NCI-H1417 (cell line): Measurements from ENCODE around the gene CCSAP.

ENCODE experiments used
- DNase-seq, 3 experiments: peaks; one replicate each; lab custom pipeline; 2025; lab: John Stamatoyannopoulos, UW

CCSAP gene

DNA sequence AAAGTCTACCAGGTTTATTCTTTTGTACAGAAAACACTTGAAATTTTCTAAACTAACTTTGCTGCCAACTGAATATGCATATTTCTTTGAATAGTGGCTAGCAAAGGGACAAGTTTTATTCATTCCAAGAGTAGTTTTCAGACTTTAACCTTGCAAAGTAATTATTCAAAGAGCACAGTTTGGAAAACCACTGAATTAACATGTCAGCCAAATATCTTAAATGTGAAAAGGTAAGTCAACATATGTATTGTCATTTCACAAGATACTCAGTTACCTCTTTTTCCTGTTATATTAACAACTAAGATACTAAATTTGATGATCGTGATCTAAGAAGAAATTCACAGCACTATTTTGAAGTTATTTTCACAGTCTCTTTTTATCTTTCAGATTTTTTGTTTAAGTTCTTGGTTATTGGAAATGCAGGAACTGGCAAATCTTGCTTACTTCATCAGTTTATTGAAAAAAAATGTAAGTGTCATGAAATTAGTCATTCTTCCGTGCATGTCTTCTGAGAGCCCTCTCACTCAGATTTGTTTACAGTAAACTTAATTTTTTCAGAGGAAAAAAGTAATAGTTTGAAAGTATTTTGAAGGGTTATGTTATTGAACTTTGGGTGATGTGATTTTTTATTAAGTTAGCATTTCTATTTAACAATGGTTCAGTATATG is 56.6 kb downstream of the CCSAP start:
- DNase-seq, result no peak

DNA sequence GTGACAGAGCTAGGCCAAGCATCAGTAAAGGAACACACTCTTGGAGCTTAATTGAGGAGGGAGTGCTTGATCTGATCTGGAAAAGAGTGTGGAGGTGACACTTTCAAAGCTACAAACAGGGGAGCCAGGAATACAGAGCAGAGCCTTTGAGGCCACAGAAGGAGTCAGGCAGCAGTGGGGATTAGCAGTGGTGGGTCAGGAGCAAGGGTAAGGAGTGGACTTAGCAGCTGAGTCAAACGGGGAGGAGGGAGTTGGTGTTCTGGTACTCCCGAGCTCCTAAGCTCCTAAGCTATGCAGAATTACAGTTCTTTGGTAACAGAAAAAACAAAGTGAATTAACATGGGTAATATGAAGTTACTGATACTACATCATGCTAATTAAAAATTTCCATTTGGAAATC is 57.4 kb downstream of the CCSAP start:
- no peak for DNase-seq

DNA sequence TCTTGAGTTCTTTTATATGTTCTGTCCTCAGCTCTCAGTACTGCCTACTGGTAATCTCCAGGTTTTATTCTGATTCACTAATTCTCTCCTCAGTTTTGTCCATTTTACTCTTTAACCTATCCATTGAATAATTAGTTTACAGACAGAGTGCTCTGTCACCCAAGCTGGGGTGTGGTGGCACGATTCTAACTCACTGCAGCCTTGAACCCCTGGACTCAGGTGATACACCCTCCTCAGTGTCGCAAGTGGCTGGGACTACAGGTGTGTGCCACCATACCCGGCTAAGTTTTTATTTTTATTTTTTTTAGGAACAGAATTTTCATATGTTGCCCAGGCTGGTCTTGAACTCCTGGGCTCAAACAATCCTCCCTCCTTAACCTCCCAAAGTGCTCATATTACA is 58.0 kb downstream of the CCSAP start:
- DNase-seq, result no peak

DNA sequence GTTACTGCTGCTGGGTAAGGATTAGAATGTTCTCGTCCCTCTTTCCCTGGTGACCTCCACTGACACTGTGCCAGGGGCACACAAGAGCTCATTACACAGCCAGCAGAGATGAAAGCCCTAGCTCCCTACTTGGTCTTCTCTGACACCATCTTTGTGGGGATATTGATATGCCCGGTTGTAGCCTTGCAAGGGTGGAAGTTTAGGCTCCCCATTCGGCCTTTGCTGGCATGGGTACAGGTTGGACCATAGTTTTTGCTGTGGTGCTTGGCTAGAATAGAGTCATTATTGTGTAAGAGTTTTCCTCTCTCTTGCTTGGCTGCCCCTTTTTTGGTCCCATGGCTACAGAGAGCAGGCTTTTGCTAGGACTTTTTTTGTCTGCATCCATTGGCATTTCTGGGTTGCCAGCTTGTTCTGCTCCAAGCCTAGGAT is 59.6 kb downstream of the CCSAP start:
- no peak for DNase-seq

DNA sequence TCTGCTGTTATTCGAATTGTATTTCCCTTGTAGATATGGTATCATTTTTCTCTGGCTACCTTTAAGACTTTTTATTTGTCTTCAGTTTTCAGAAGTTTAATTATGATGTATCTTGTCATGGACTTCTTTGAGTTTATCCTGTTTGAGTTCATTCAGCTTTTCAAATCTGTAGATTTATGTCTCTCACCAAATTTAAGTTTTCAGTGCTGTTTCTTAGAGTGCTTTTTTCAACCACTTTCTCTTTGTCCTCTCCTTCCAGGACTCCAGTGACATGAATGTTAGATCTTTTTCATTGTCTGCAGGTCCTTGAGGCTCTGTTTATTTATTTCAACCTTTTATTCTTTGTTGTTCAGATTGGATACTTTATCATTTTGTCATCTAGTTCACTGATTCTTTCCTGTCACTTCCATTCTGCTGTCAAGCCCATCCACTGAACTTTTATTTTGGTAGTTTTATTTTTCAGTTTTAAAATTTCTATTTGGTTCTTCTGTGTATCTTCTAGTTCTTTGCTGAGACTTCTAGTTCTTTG is 60.5 kb downstream of the CCSAP start:
- no peak for DNase-seq

DNA sequence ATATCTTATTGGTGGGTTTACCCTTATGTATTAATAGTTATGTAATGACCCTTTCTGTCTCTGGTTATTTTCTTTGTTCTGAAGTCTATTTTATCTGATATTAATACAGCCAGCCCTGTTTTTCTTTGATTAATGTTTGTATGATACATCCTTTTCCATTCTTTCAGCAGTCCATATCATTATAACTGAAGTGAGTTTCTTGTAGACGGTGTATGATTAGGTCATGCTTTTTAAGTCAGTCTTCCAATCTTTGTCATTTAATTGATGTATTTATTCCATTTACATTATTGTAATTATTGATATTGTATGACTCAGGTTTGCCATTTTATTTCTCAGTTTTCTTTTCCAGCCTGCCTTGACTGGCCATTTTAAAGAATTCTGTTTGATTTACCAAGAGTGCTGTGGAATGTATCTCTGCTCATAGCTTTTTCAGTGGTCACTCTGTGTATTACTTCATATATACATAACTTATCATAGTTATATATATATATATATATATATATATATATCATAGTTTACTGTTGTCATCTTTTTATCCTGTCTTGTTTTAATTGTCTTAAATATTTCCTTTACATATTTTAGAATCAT is 61.4 kb downstream of the CCSAP start:
- no peak for DNase-seq

DNA sequence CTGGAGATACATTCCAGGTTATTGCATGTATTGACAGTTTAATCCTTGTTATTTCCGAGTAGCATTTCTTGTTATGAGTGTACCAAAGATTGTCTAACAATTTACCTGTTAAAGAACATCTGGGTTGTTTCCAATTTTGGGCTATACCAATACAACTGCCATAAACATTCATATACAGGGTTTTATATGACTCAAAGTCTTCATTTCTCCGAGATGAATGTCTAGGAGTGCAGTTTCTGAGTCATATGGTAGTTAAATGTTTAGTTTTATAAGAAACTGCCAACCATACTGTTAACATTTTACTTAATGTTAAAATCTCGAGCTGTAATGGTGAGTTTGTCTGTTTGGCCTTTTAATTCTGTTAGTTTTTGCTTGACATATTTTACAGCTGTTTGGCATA is 61.9 kb downstream of the CCSAP start:
- DNase-seq, result no peak

DNA sequence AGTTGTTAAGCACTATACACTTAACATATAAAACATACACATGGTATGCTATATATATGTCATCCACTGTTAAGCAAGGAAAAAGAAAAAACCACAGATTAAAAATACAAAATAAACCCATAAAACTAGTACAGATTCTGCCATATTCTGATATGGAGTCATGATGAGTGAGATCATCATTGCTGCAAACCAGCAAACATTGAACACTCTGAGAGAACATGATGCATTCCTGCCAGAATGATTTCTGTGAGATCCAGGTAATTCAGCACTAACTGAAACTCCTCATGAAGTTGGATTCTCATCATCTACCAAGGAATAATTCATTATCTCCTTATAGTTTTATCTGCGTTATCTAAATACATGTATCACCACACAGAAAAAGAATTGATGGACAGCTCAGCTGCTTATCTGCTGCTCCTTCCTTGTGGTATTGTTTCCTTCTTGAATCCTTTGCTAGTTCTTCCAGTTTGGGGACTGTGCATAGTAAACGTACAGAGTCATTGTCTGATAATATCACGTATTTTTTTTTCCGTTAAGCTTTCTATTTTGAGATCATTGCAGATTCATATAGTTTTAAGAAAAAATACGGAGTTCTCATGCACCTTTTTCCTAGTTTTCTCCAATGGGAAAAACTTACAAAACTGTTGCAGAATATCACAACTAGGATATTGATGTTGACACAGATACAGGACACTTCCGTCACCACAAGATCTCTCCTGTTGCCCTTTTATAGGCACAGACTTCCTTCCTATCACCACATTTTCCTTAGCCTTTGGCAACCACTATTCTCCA is 62.6 kb downstream of the CCSAP start:
- no peak for DNase-seq

DNA sequence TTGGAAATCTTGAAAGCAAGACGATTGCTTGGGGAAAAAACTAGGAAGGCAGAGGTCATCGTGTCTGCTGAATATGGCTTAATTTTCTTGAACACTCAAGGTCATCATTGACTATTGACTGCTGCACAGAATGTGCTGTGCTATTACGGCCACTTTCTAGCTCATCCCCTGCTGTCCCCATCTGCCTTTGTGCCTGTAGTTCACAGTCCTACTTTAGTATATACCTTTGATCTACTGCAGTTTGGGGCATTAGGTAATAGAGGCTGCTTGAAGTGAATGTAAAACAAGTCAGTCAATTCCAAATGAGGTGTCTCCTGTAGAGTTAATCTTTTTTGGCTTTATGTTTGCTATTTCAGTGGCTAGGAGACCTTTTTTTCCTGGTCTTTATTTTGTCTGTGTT is 63.6 kb downstream of the CCSAP start:
- no peak for DNase-seq

DNA sequence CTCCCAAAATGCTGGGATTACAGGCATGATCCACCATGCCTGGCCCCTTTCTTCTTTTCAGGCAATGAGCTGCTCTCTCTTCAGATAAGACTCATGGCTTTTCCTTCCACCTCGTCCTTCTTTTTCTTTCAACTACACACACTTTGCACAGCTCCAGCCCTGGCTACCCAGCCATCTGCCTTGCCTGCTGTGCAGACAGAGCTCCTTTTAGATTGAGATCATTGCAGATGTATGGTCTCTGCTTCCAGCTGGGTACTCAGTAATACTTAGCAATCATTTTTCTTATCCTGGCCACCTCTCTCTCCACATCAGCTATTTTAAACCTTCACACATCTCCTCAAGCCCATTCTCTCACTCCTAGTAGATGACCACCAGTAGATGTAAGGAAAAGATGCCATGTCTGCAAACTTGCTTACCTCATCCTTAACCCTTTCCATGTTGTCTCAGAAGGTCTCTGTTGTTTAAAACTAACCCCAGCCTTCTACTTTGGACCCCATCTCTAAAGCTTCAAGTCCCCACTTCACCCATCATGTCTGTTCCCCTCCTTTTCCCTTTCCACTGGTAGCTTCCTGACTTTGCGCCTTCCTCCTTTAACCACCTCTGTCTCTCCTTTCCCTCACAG is 64.6 kb downstream of the CCSAP start:
- no peak for DNase-seq

DNA sequence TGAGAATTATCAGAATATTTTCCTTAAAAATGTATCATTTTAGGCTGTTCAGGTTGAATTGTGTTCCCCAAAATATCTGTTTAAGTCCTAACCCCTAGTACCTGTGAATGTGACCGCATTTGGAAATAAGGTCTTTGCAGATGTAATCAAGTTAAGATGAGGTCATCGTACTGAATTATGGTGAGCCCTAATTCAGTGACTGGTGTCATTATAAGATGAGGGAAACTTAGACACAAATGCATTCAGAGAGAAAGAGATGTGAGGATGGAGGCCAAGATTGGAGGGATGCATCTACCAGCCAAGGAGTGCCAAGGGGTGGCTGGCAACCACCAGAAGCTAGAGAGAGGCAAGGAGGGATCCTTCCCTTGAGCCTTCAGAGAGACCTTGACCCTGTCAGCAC is 67.8 kb downstream of the CCSAP start:
- DNase-seq, result no peak

DNA sequence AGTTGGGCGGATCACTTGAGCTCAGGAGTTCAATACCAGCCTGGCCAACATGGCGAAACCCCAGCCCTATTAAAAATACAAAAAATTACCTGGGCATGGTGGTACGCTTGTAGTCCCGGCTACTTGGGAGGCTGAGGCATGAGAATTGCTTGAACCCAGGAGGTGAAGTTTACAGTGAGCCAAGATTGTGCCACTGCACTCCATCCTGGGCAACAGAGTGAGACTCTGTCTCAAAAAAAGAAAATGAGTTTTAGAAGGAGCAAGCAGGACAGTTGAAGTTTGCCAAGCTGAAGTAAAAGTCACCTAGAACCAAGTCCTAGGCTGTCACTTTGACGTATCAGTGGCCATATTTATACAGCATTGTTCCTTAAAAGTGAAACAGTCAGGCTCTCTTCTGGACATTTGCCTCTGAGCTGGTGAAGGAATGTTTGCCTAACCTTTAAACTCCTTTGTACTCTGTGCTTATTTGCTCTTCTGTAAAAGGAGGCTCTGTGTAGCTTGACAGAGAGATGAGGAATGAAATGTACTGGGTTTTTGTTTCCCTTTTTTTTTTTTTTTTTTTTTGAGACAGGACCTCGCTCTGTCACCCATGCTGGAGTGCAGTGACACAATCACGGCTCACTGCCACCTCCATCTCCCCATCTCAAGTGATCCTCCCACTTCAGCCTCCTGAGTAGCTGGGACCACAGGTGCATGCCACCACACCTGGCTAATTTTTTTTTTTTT is 69.2 kb downstream of the CCSAP start:
- DNase-seq, result no peak

DNA sequence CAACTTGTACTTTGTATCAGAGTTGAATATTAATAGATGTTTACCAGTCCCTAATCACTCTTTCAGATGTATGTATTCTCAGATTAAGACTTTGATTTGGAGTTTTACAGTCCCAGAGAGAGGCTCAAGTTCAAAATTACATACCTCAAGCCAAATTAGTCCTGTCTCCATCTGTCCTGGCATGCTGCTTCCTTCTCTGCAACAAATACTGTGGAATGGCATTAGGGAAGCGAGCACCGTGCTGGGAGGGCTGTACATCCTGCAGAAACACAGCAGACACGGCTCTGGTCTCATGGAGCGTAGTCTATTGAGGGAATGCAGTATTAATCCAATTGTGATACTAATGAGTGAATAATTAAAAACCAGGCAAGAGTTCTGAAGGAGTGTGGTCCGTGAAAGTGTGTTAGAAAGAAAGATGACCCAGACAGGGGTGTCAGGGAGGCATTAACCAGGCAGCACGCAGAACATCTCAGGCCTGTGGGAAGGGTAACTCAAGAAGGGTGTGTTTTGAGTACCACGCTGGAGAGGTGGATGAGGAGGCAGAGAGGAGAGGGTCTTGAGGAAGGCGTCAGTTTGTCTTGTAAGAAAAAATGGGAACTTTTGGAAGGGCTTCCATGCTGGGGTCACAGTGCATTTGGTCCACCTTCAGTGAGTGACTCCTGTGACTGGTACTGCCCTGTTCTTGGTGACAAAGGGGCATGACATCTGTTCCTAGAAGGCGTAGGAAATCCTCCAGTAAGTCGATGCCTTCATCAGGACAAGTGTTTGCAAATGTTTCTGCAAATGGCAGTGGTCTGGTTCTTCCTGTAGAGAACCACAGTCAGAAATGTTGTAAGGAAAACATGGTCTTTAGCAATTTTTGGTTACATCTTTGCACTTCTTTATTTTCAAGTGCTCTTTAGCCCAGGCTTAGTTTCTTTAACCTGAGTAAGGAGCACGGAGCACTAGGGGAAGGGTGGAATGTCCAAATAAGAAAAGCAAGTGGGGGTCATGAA is 70.4 kb downstream of the CCSAP start:
- DNase-seq, result peak in 1 of 3 experiments; percentile 45

DNA sequence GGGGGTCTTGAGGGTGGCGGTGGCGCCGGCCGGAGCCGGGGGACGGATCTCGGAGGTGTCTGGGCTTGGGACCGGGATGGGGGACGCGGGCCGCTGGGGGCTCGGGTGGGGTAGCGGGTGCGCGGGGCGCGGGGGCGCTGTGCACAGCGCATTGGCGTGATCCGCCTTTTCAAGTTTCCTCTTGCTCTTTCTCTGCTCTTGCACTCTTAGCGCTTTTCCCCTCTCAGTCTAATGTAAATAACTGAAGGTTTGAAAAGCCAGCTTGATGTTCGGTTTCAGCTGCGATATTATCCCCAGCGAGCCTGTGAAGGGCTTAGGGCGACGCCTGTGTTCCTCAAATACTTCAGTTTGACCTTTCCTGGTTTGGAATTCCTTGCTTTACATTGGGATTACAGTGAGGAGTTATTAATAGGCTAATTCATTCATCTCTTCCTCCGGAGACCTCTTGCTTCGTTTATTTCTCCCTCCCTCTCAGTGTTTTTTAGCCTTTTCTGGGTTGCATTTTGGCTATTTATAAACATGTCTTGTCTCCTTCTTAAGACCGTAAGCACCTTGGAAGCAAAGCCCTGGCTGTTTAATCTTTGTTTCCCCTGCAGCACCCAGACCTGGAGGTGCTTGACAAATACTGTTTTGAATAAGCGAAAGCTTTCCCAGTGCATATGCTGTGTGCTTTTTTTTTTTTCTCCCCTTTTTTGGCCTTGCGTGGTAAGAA is 71.2 kb downstream of the CCSAP start:
- peak; percentile 10 to 70 (median 51) for DNase-seq
